ENCODE measurements around the gene SREK1.

The SREK1 gene

GRCh38 chr5:66198837-66199236, 54.7 kb downstream of the SREK1 start:
- DNase-seq: no peak
- no peaks in the 10 kb centered on the region for H3K36me3 ChIP-seq
- H3K9me3 ChIP-seq (ENCODE audit: severe bottlenecking): no peaks in the 10 kb centered on the region
- TF ChIP-seq CTCF (IDR thresholded peaks at IDR 0.05; ENCODE audit: low read depth, low read length): no peak
- no peak overlapping the region for H3K27ac ChIP-seq
- H3K27me3 ChIP-seq (ENCODE audit: insufficient read depth, low read depth, severe bottlenecking): no peaks in the 10 kb centered on the region
- H3K4me3 ChIP-seq (ENCODE audit: low read depth, low read length): no peak overlapping the region

- H3K27ac ChIP-seq: no peak overlapping the region
- H3K9me3 ChIP-seq (ENCODE audit: severe bottlenecking): no peaks in the 10 kb centered on the region
- TF ChIP-seq CTCF (IDR thresholded peaks at IDR 0.05; ENCODE audit: low read depth, low read length): no peak
- no peak for DNase-seq
- H3K4me3 ChIP-seq (ENCODE audit: low read depth, low read length): no peak overlapping the region
- H3K27me3 ChIP-seq (ENCODE audit: insufficient read depth, low read depth, severe bottlenecking): no peaks in the 10 kb centered on the region
- H3K36me3 ChIP-seq: no peaks in the 10 kb centered on the region
Measured at GRCh38 chr5:66203531-66203930, 59.4 kb downstream of the SREK1 start.

GRCh38 chr5:66206465-66206864, 62.4 kb downstream of the SREK1 start:
- H3K9me3 ChIP-seq (ENCODE audit: severe bottlenecking): no peaks in the 10 kb centered on the region
- no peak overlapping the region for H3K4me3 ChIP-seq (ENCODE audit: low read depth, low read length)
- H3K36me3 ChIP-seq: no peaks in the 10 kb centered on the region
- TF ChIP-seq CTCF (IDR thresholded peaks at IDR 0.05; ENCODE audit: low read depth, low read length): no peak
- H3K27me3 ChIP-seq (ENCODE audit: insufficient read depth, low read depth, severe bottlenecking): no peaks in the 10 kb centered on the region
- H3K27ac ChIP-seq: no peak overlapping the region
- DNase-seq: no peak

GRCh38 chr5:66207800-66208561, 63.9 kb downstream of the SREK1 start:
- TF ChIP-seq CTCF (IDR thresholded peaks at IDR 0.05; ENCODE audit: low read depth, low read length): no peak
- Histone ChIP-seq H3K27ac (no peak overlapping the region), H3K4me3 (ENCODE audit: low read depth, low read length) (no peak overlapping the region), H3K36me3 (no peaks in the 10 kb centered on the region), H3K9me3 (ENCODE audit: severe bottlenecking) (no peaks in the 10 kb centered on the region), H3K27me3 (ENCODE audit: insufficient read depth, low read depth, severe bottlenecking) (no peaks in the 10 kb centered on the region)
- DNase-seq: no peak

GRCh38 chr5:66209350-66209749, 65.2 kb downstream of the SREK1 start:
- no peaks in the 10 kb centered on the region for H3K27me3 ChIP-seq (ENCODE audit: insufficient read depth, low read depth, severe bottlenecking)
- DNase-seq: no peak
- no peaks in the 10 kb centered on the region for H3K36me3 ChIP-seq
- TF ChIP-seq CTCF (IDR thresholded peaks at IDR 0.05; ENCODE audit: low read depth, low read length): no peak
- H3K4me3 ChIP-seq (ENCODE audit: low read depth, low read length): no peak overlapping the region
- no peak overlapping the region for H3K27ac ChIP-seq
- no peaks in the 10 kb centered on the region for H3K9me3 ChIP-seq (ENCODE audit: severe bottlenecking)

- Histone ChIP-seq H3K36me3 (no peaks in the 10 kb centered on the region), H3K27me3 (ENCODE audit: insufficient read depth, low read depth, severe bottlenecking) (no peaks in the 10 kb centered on the region), H3K4me3 (ENCODE audit: low read depth, low read length) (no peak overlapping the region), H3K9me3 (ENCODE audit: severe bottlenecking) (no peaks in the 10 kb centered on the region), H3K27ac (no peak overlapping the region)
- TF ChIP-seq CTCF (IDR thresholded peaks at IDR 0.05; ENCODE audit: low read depth, low read length): no peak
- no peak for DNase-seq
Measured at GRCh38 chr5:66209794-66210193, 65.7 kb downstream of the SREK1 start.
